ENCODE data around the gene WNT4.

The WNT4 gene

DNA sequence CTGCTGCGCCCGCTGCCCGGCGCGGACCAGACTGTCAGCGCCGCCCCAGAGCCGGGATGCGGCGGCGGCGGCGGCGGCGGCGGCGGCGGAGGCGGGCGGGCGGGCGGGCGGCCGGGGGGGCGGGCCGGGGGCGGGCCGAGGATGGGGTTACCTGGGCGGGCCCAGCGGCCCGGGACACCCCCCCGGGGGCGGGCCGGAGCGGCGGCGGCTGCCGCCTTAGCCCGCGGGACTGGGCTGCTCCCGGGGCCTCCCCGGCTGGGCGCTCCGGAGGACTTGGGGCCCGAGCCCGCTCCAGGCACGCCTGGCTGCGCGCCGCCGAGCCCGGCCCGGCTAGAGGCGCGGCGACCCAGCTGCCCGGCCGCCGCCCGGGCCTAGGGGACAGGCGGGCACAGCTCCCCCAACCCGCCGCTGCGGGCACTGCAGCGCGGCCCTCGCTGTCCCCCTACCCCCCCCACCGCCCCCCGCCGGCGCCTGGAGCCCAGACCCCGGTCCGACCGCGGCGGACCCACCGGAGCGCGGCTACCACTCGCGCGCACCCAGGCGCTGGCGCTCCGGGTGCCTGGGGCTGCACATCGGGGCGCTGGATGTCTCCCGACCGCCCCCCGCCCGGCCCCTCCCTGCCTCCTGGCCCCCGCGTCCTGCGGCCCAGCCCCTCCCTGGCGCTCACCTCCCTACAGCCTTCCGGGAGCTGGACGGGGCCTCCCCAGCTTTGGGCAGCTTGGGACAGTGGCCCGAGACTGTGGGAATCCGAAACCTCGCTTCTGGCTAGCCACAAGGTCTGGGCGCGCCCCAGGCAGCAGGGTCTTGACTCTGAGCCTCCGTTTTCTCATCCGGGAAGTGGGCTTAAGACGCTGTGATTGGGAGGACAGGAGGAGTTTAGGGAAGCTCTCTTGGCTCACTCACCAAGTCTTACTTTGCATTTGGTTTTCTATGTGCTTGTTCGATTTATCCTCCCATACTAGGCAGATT lies at the start of gene WNT4:
Gene WNT4 (minus strand): TSS at position 33 of the 969 bp plus-strand sequence. CDS start 175 bp downstream, outside the sequence.
- H2AFZ ChIP-seq, result peak within 1 kb of the TSS; percentile 62
- no peaks in the 10 kb centered on the region for H3K79me2 ChIP-seq
- H3K9ac ChIP-seq, result no peak within 1 kb of the TSS
- no peak within 1 kb of the TSS for H3K27ac ChIP-seq
- H3K36me3 ChIP-seq (ENCODE audit: control insufficient read depth, insufficient read depth, low read length), result no peaks in the 10 kb centered on the region
- H3K27me3 ChIP-seq (ENCODE audit: control insufficient read depth, insufficient read depth, low read length), result no peaks in the 10 kb centered on the region
- H3K9me3 ChIP-seq (ENCODE audit: control insufficient read depth, low read length), result no peaks in the 10 kb centered on the region
- H3K4me1 ChIP-seq, result no peaks in the 10 kb centered on the region
- H3K4me3 ChIP-seq (ENCODE audit: low read depth, low read length), result peak within 1 kb of the TSS; percentile 33
- TF ChIP-seq, protein P1, sequence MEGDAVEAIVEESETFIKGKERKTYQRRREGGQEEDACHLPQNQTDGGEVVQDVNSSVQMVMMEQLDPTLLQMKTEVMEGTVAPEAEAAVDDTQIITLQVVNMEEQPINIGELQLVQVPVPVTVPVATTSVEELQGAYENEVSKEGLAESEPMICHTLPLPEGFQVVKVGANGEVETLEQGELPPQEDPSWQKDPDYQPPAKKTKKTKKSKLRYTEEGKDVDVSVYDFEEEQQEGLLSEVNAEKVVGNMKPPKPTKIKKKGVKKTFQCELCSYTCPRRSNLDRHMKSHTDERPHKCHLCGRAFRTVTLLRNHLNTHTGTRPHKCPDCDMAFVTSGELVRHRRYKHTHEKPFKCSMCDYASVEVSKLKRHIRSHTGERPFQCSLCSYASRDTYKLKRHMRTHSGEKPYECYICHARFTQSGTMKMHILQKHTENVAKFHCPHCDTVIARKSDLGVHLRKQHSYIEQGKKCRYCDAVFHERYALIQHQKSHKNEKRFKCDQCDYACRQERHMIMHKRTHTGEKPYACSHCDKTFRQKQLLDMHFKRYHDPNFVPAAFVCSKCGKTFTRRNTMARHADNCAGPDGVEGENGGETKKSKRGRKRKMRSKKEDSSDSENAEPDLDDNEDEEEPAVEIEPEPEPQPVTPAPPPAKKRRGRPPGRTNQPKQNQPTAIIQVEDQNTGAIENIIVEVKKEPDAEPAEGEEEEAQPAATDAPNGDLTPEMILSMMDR (IDR thresholded peaks at IDR 0.05), result no peak
- H3K4me2 ChIP-seq (ENCODE audit: low read length), result peak within 1 kb of the TSS; percentile 84

DNA sequence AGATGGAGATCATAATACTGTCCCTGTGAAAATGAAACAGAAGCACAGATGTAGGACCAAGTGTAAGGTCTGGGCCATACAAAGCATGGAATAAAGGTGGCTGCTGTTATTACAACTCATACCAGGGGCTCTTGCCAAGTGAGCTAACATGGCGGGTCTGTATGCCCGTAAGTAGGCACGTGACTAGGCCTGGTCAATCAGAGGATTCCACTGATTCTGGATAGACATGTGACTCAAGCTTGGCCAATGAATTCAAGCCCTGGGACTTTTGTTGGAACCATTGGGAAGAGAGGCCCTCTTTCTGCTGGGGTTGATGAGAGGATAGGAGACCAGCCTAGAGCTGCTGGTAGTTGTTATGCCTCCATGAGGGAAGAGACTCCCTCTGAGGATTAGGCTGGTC lies 47.8 kb upstream of the WNT4 start:
- H3K4me3 ChIP-seq (ENCODE audit: low read depth, low read length), result no peak overlapping the region
- H3K27ac ChIP-seq, result no peak overlapping the region
- TF ChIP-seq, protein P1 (IDR thresholded peaks at IDR 0.05), result no peak
- H3K27me3 ChIP-seq (ENCODE audit: control insufficient read depth, insufficient read depth, low read length), result no peaks in the 10 kb centered on the region
- H3K4me1 ChIP-seq, result no peaks in the 10 kb centered on the region
- no peak overlapping the region for H3K4me2 ChIP-seq (ENCODE audit: low read length)
- H3K9ac ChIP-seq, result no peak overlapping the region
- H3K9me3 ChIP-seq (ENCODE audit: control insufficient read depth, low read length), result no peaks in the 10 kb centered on the region
- no peaks in the 10 kb centered on the region for H3K36me3 ChIP-seq (ENCODE audit: control insufficient read depth, insufficient read depth, low read length)
- no peaks in the 10 kb centered on the region for H3K79me2 ChIP-seq
- no peak overlapping the region for H2AFZ ChIP-seq

DNA sequence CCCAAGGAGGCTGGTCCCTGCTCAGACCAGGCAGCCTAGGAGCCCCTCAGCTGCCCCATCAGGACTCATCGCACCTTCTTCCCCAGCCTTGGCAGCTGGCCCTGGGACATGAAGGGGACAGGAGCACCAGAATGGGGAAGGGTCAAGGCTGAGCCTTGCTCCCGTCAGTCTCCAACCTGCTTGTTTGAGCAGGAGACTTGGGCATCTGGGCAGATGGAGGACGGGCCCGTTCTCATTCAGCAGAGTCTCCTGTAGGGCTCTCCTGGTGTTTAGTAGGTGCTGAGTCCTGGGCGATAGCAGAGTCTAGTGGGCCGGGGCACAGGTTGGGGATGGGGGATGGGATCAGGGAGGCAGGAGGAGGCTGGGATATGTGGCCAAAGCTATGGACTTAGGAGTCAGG lies 47.4 kb upstream of the WNT4 start:
- H3K36me3 ChIP-seq (ENCODE audit: control insufficient read depth, insufficient read depth, low read length), result no peaks in the 10 kb centered on the region
- H3K27ac ChIP-seq, result no peak overlapping the region

DNA sequence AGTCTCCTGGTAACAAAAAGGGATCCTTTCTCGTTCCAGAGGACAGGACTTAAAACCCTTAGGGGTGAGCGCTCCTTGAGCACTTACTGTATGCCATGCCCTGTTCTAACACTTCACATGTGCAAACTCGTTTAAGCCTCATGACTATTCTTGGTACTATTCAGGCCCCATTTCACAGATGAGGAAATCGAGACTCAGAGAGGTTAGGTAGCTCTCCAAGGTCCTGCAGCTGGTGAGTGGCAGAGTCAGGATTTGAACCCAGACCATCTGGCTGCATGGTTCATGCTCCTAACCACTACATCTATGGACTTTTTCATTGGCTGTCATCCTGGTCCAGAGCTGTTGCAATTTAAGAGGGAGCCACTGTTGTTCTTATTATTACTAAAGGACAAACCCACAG lies 46.7 kb upstream of the WNT4 start:
- Histone ChIP-seq H3K4me2 (ENCODE audit: low read length) (no peak overlapping the region), H3K79me2 (no peaks in the 10 kb centered on the region), H3K36me3 (ENCODE audit: control insufficient read depth, insufficient read depth, low read length) (no peaks in the 10 kb centered on the region), H3K9ac (no peak overlapping the region), H3K9me3 (ENCODE audit: control insufficient read depth, low read length) (no peaks in the 10 kb centered on the region), H3K27ac (no peak overlapping the region), H3K4me1 (peaks cover 10% of the 10 kb centered on the region), H3K27me3 (ENCODE audit: control insufficient read depth, insufficient read depth, low read length) (no peaks in the 10 kb centered on the region), H2AFZ (no peak overlapping the region), H3K4me3 (ENCODE audit: low read depth, low read length) (no peak overlapping the region)
- TF ChIP-seq, protein P1 (IDR thresholded peaks at IDR 0.05), result no peak

More for the DNA sequence above, 47.4 kb upstream of the WNT4 start:
- Histone ChIP-seq H3K4me1 (peaks cover 3% of the 10 kb centered on the region), H3K9me3 (ENCODE audit: control insufficient read depth, low read length) (no peaks in the 10 kb centered on the region), H3K4me2 (ENCODE audit: low read length) (no peak overlapping the region), H3K27me3 (ENCODE audit: control insufficient read depth, insufficient read depth, low read length) (no peaks in the 10 kb centered on the region), H3K79me2 (no peaks in the 10 kb centered on the region), H3K4me3 (ENCODE audit: low read depth, low read length) (no peak overlapping the region), H3K9ac (no peak overlapping the region), H2AFZ (no peak overlapping the region)
- TF ChIP-seq, protein P1 (IDR thresholded peaks at IDR 0.05), result no peak

Data from parathyroid adenoma (tissue), 2 donors.